T-cell (primary cell): ENCODE data around the gene CAPN9. TPM values are rescaled to one million over a fixed set of nuclear protein-coding genes. Genes with fewer than 3 reads are reported as not detected.

Experiments
- ATAC-seq, 4 experiments: fragments of 200-7000 bp in 3 of 4; fragments of 150-1000 bp in 1 of 4; cut with Tn5 transposase; replicated peaks in 1 of 4; 1 replicate in 3 of 4; 2 replicates in 1 of 4; pipeline ENCODE4 v1.10.0; 2021; ENCODE audit warnings: moderate library complexity in 3 of 4, mild to moderate bottlenecking in 2 of 4, moderate number of reproducible peaks in 1 of 4
- CTCF ChIA-PET, 2 donors: fragments of 300-600 bp; sonication (Branson Sonifier 250); formaldehyde crosslinking; loops; one replicate each; lab custom pipeline; 2022; ENCODE audit warnings: antibody characterized with exemption in 2 of 2; lab: Charles Lee
- POLR2A ChIA-PET, 2 donors: fragments of 300-600 bp; sonication (Branson Sonifier 250); formaldehyde crosslinking; loops; one replicate each; lab custom pipeline; 2022; ENCODE audit warnings: antibody characterized with exemption in 2 of 2; lab: Charles Lee
- DNase-seq, 35 experiments: peaks; one replicate each; pipeline versions ENCODE4 v3.0.0 to v3.0.0-alpha.2; 2013 to 2023
- H3K27ac ChIP-seq: one replicate; pipeline ENCODE4 v1.5.1; 2013; ENCODE audit warnings: low read length
- H3K27me3 ChIP-seq, 2 experiments: replicated peaks in 1 of 2; 1 replicate in 1 of 2; 2 replicates in 1 of 2; pipeline versions ENCODE4 v1.6.1 to v1.7.0; 2013; ENCODE audit warnings: low read length in 1 of 2, mixed read lengths in 1 of 2; ENCODE audit not compliant: control insufficient read depth in 2 of 2, insufficient read depth in 2 of 2; ENCODE audit errors: extremely low read depth in 1 of 2
- H3K36me3 ChIP-seq, 2 donors: 1 replicate in 1 of 2; 2 replicates in 1 of 2; pipeline versions ENCODE4 v1.6.1 to v1.7.0; 2013; ENCODE audit warnings: low read length in 1 of 2; ENCODE audit not compliant: control insufficient read depth in 2 of 2, insufficient read depth in 1 of 2; ENCODE audit errors: extremely low read depth in 1 of 2
- H3K4me1 ChIP-seq, 2 experiments: 1 replicate in 1 of 2; 2 replicates in 1 of 2; pipeline versions ENCODE4 v1.6.1 to v1.7.0; 2013; ENCODE audit warnings: low read length in 2 of 2, mixed read lengths in 1 of 2; ENCODE audit not compliant: insufficient read depth in 2 of 2, control insufficient read depth in 1 of 2; ENCODE audit errors: extremely low read depth in 1 of 2
- H3K4me3 ChIP-seq, 2 donors: 1 replicate in 1 of 2; 2 replicates in 1 of 2; pipeline versions ENCODE4 v1.5.1 to v1.7.0; 2013; ENCODE audit warnings: mild to moderate bottlenecking in 2 of 2, low read length in 1 of 2, moderate library complexity in 1 of 2; ENCODE audit not compliant: control insufficient read depth in 1 of 2; ENCODE audit errors: extremely low read depth in 1 of 2
- H3K9me3 ChIP-seq: 2 replicates; pipeline ENCODE4 v1.7.0; 2013
- H3K27ac Mint-ChIP-seq, 2 donors: one replicate each; pipeline ENCODE4 v1.8.0; 2020 to 2021; ENCODE audit warnings: mild to moderate bottlenecking in 2 of 2, mixed read lengths in 2 of 2
- H3K27me3 Mint-ChIP-seq, 2 donors: one replicate each; pipeline ENCODE4 v1.8.0; 2021 to 2022; ENCODE audit warnings: mixed read lengths in 2 of 2
- H3K36me3 Mint-ChIP-seq: one replicate; pipeline ENCODE4 v1.8.0; 2021; ENCODE audit warnings: mixed read lengths
- H3K4me1 Mint-ChIP-seq, 3 donors: one replicate each; pipeline ENCODE4 v1.8.0; 2020 to 2022; ENCODE audit warnings: mixed read lengths in 3 of 3, mild to moderate bottlenecking in 1 of 3
- H3K4me3 Mint-ChIP-seq, 3 donors: one replicate each; pipeline ENCODE4 v1.8.0; 2020 to 2022; ENCODE audit warnings: mild to moderate bottlenecking in 3 of 3, mixed read lengths in 3 of 3, moderate library complexity in 3 of 3
- H3K9me3 Mint-ChIP-seq, 3 donors: one replicate each; pipeline ENCODE4 v1.8.0; 2020 to 2022; ENCODE audit warnings: mixed read lengths in 3 of 3
- WGBS: methylation state at CpG from one replicate; pipeline ENCODE4 v1.1.5; 2013; ENCODE audit warnings: missing lambda C conversion rate; ENCODE audit not compliant: insufficient coverage; 5-methylcytosine and 5-hydroxymethylcytosine counted together
- total RNA-seq, 35 experiments: library from RNA in 6 of 35; stranded (reverse) in 6 of 35; fragments of 120-200 nt in 1 of 35; gene quantifications; one replicate each; pipeline versions ENCODE4 v1.2.1 to v1.2.4 and lab custom pipeline; 2013 to 2026

CAPN9 gene
- total RNA-seq, 5 donors from 2014 or later (not counting 1 experiment from before 2014, with no cell fraction given), result not detected

GRCh38 chr1:230786385-230786753, 39.2 kb downstream of the CAPN9 start:
- WGBS, result 100% methylated on average over 1 of the region's 3 CpGs
- Mint-ChIP-seq H3K36me3 (no peaks in the 10 kb centered on the region), H3K4me3 (no peak overlapping the region), H3K27me3 (peaks cover 0 to 5% of the 10 kb centered on the region in 2 donors), H3K27ac (no peak overlapping the region), H3K9me3 (peaks cover 0 to 5% (median 0%) of the 10 kb centered on the region in 3 donors), H3K4me1 (no peaks in the 10 kb centered on the region)
- Histone ChIP-seq H3K4me3 (no peak overlapping the region), H3K36me3 (no peaks in the 10 kb centered on the region), H3K4me1 (no peaks in the 10 kb centered on the region), H3K27ac (no peak overlapping the region), H3K9me3 (no peaks in the 10 kb centered on the region), H3K27me3 (peaks cover 6 to 10% of the 10 kb centered on the region in 2 experiments)
- CTCF ChIA-PET, result no interaction called here
- POLR2A ChIA-PET, result interaction anchor here in 1 of 2 donors (0.6 kb wide), 1 partner anchor 93 kb away, joined by 3 read pairs; no protein-coding TSS in a partner anchor
- DNase-seq (no peak), ATAC-seq (no peak)

DNA sequence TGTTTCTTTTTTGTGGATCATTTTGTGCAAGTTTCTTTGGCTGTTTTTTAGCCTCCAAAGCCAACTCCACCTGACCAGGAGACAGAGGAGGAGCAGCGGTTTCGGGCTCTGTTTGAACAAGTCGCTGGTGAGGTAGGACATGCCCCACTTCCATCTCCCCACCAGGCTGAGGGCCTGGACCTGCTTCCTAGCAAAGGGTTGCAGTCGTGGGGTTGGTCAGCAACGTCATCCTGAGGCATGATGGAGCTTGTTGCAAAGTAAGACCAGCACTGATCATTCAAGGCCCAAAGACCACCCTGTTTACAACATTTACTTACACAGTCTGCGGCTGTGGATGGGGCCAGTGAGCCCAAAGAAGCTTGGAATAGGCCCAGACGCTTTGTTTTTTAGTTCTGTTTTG, 40.3 kb downstream of the CAPN9 start:
- no peaks in the 10 kb centered on the region for H3K4me1 Mint-ChIP-seq
- peaks cover 0 to 5% (median 0%) of the 10 kb centered on the region in 3 donors for H3K9me3 Mint-ChIP-seq
- no peaks in the 10 kb centered on the region for H3K36me3 Mint-ChIP-seq
- no peak overlapping the region for H3K4me3 Mint-ChIP-seq
- ATAC-seq (no peak), DNase-seq (no peak)
- H3K27me3 Mint-ChIP-seq, result peaks cover 3 to 5% of the 10 kb centered on the region in 2 donors
- no peak overlapping the region for H3K27ac Mint-ChIP-seq
- H3K4me3 ChIP-seq, result no peak overlapping the region
- H3K27me3 ChIP-seq, result peaks cover 6 to 10% of the 10 kb centered on the region in 2 experiments
- no peaks in the 10 kb centered on the region for H3K4me1 ChIP-seq
- POLR2A ChIA-PET, result no interaction called here
- H3K27ac ChIP-seq, result no peak overlapping the region
- H3K36me3 ChIP-seq, result no peaks in the 10 kb centered on the region
- WGBS, result 70% methylated on average over 5 of the region's 7 CpGs
- H3K9me3 ChIP-seq, result no peaks in the 10 kb centered on the region
- CTCF ChIA-PET, result interaction anchor here in 1 of 2 donors (0.7 kb wide), 1 partner anchor 1129 kb away, joined by 3 read pairs; no protein-coding TSS in a partner anchor

DNA sequence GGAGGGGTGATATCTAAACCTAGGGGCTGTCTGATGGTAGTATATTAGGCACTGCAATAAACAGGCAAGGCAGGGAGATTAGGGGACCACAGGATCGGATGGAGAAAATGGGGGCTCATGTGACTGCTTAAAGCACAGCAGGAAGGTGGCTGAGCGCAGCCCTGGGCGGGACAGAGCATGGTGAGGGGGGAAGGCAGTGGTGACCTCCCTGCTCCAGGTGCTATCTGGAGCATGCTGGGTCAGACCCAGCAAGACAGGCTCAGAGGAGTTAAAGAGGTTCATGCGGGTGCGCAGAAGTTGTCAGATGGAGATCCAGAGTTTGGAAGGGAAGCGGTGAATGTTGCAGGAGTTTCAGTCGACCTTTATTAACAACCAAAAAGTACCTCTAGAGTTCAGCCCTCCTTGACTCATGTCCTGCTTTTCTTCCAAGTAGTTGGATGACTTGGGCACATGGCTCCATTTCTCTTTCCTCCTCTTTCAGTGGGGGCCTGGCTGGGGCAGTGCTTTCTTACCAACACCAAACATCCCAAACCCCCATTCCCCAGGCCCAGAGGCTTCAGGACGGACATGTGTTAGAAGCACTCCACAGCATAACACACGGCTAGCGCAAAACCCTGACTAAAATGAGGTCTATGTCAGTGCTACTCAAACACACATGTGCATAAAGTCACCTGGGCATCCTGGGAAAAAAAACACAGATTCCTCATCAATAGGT, 41.5 kb downstream of the CAPN9 start:
- no peak overlapping the region for H3K4me3 Mint-ChIP-seq
- ChIA-PET POLR2A (no interaction called here), CTCF (no interaction called here)
- H3K4me1 Mint-ChIP-seq, result no peaks in the 10 kb centered on the region
- WGBS, result 91% methylated on average over 6 of the region's 10 CpGs
- ATAC-seq (no peak), DNase-seq (no peak)
- H3K9me3 Mint-ChIP-seq, result peaks cover 0 to 3% (median 0%) of the 10 kb centered on the region in 3 donors
- Histone ChIP-seq H3K36me3 (no peaks in the 10 kb centered on the region), H3K4me1 (no peaks in the 10 kb centered on the region), H3K27me3 (peaks cover 10% of the 10 kb centered on the region in 2 experiments), H3K9me3 (no peaks in the 10 kb centered on the region), H3K27ac (no peak overlapping the region), H3K4me3 (no peak overlapping the region)
- peaks cover 5 to 7% of the 10 kb centered on the region in 2 donors for H3K27me3 Mint-ChIP-seq
- H3K36me3 Mint-ChIP-seq, result no peaks in the 10 kb centered on the region
- H3K27ac Mint-ChIP-seq, result no peak overlapping the region

DNA sequence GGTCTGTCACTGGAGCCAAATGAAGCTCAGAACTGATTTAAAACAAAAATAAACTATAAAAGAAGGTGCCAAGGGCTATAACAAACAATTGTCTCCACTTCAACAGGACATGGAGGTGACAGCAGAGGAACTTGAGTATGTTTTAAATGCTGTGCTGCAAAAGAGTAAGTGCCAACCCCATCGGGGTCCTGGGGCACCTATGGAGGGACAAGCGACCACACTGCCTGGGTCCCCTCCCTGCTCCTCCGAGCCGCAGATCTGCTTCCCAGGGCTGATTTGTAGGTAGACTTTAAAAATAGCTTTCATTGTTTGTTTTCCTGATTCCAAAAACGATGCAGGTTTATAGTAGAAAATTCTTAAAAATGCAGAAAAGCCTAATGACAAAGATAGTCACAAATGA, 42.8 kb downstream of the CAPN9 start:
- H3K27me3 ChIP-seq, result peaks cover 10 to 20% of the 10 kb centered on the region in 2 experiments
- ATAC-seq (no peak), DNase-seq (no peak)
- H3K27me3 Mint-ChIP-seq, result peaks cover 5 to 7% of the 10 kb centered on the region in 2 donors
- no peak overlapping the region for H3K27ac ChIP-seq
- H3K4me1 ChIP-seq, result no peaks in the 10 kb centered on the region
- no peaks in the 10 kb centered on the region for H3K4me1 Mint-ChIP-seq
- H3K4me3 ChIP-seq, result no peak overlapping the region
- no peaks in the 10 kb centered on the region for H3K36me3 Mint-ChIP-seq
- WGBS, result 83% methylated on average over 1 of the region's 5 CpGs
- H3K4me3 Mint-ChIP-seq, result no peak overlapping the region
- no peaks in the 10 kb centered on the region for H3K36me3 ChIP-seq
- ChIA-PET CTCF (no interaction called here), POLR2A (no interaction called here)
- no peaks in the 10 kb centered on the region for H3K9me3 Mint-ChIP-seq
- no peak overlapping the region for H3K27ac Mint-ChIP-seq
- no peaks in the 10 kb centered on the region for H3K9me3 ChIP-seq

DNA sequence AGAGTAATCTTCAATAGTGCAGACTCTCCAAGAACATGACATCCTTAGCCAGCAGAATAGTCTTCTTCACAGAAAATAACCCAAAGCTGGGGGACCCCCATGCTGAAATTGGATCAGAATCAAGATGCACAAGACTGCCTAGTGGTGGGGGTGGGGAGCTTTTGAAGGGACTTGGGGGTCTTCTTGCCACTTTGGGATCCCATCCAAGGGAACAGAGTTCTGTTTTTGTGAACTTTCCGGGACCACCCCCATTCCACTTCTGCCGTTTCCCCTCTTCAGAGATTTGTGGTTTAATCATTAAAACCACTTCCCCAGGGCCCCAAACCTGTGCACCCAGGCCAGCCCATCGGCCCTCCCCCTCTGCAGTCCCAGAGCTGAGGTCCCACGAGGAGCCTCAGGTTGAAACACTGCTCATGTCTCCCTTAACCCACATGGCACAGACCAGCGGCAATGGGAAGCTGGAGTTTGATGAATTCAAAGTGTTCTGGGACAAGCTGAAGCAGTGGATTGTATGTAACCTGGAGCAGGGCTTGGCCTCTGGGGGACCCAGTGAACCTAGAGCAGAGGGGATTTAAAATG, 44.9 kb downstream of the CAPN9 start:
- H3K4me1 ChIP-seq, result no peaks in the 10 kb centered on the region
- H3K4me3 ChIP-seq, result no peak overlapping the region
- no peaks in the 10 kb centered on the region for H3K9me3 Mint-ChIP-seq
- no peak overlapping the region for H3K27ac Mint-ChIP-seq
- CTCF ChIA-PET, result interaction anchor here in 1 of 2 donors (0.5 kb wide), 1 partner anchor 781 kb away, joined by 5 read pairs; no protein-coding TSS in a partner anchor
- H3K27me3 Mint-ChIP-seq, result peaks cover 5 to 10% of the 10 kb centered on the region in 2 donors
- H3K27ac ChIP-seq, result no peak overlapping the region
- no peak for DNase-seq
- POLR2A ChIA-PET, result no interaction called here
- no peaks in the 10 kb centered on the region for H3K9me3 ChIP-seq
- no peaks in the 10 kb centered on the region for H3K36me3 Mint-ChIP-seq
- H3K27me3 ChIP-seq, result peaks cover 6 to 24% of the 10 kb centered on the region in 2 experiments
- no peak for ATAC-seq
- H3K4me1 Mint-ChIP-seq, result no peaks in the 10 kb centered on the region
- H3K36me3 ChIP-seq, result no peaks in the 10 kb centered on the region
- WGBS, result 0% methylated on average over 1 of the region's 5 CpGs
- H3K4me3 Mint-ChIP-seq, result no peak overlapping the region

- no peaks in the 10 kb centered on the region for H3K36me3 ChIP-seq
- Mint-ChIP-seq H3K27me3 (peaks cover 5 to 16% of the 10 kb centered on the region in 2 donors), H3K4me3 (no peak overlapping the region), H3K9me3 (no peaks in the 10 kb centered on the region), H3K36me3 (no peaks in the 10 kb centered on the region), H3K4me1 (no peaks in the 10 kb centered on the region), H3K27ac (no peak overlapping the region)
- WGBS, result 91% methylated on average over 13 of the region's 13 CpGs
- DNase-seq (no peak), ATAC-seq (no peak)
- no peak overlapping the region for H3K4me3 ChIP-seq
- ChIA-PET POLR2A (no interaction called here), CTCF (interaction anchor here in 1 of 2 donors (0.5 kb wide), 1 partner anchor 780 kb away, joined by 5 read pairs; no protein-coding TSS in a partner anchor)
- H3K27me3 ChIP-seq, result peaks cover 4 to 24% of the 10 kb centered on the region in 2 experiments
- H3K4me1 ChIP-seq, result no peaks in the 10 kb centered on the region
- H3K9me3 ChIP-seq, result no peaks in the 10 kb centered on the region
- H3K27ac ChIP-seq, result no peak overlapping the region
Measured at GRCh38 chr1:230792691-230793462, 45.7 kb downstream of the CAPN9 start.
